Immature natural killer cell (primary cell): ENCODE results near the gene PLP1. TPM values are rescaled to one million over a fixed set of nuclear protein-coding genes. Genes with fewer than 3 reads are reported as not detected.
"Not testable (repeated sequence)": the region's sequence is repeated elsewhere in the genome, so short reads cannot be mapped to it uniquely, and the experiment has no call there.

Experiments used
- DNase-seq, 3 donors: peaks; one replicate each; pipeline ENCODE4 v3.0.0; 2022; ENCODE audit warnings: mixed read lengths in 1 of 3
- H3K27ac Mint-ChIP-seq, 6 donors: one replicate each; pipeline ENCODE4 v1.8.0; 2020; ENCODE audit warnings: mixed read lengths in 6 of 6, mild to moderate bottlenecking in 5 of 6, inconsistent platforms in 4 of 6, moderate library complexity in 3 of 6
- H3K27me3 Mint-ChIP-seq, 3 donors: one replicate each; pipeline ENCODE4 v1.8.0; 2020 to 2021; ENCODE audit warnings: low read depth in 3 of 3, mild to moderate bottlenecking in 3 of 3, mixed read lengths in 3 of 3, moderate library complexity in 3 of 3, inconsistent platforms in 1 of 3
- H3K36me3 Mint-ChIP-seq, 3 donors: one replicate each; pipeline ENCODE4 v1.8.0; 2020; ENCODE audit warnings: mixed read lengths in 3 of 3, inconsistent platforms in 2 of 3, mild to moderate bottlenecking in 2 of 3
- H3K4me1 Mint-ChIP-seq, 2 donors: one replicate each; pipeline ENCODE4 v1.8.0; 2020; ENCODE audit warnings: inconsistent platforms in 2 of 2, mild to moderate bottlenecking in 2 of 2, mixed read lengths in 2 of 2, moderate library complexity in 1 of 2
- H3K4me3 Mint-ChIP-seq, 5 donors: one replicate each; pipeline ENCODE4 v1.8.0; 2020; ENCODE audit warnings: mild to moderate bottlenecking in 5 of 5, mixed read lengths in 5 of 5, inconsistent platforms in 3 of 5, moderate library complexity in 3 of 5
- H3K9me3 Mint-ChIP-seq, 6 donors: one replicate each; pipeline ENCODE4 v1.8.0; 2020; ENCODE audit warnings: mild to moderate bottlenecking in 6 of 6, mixed read lengths in 6 of 6, inconsistent platforms in 4 of 6, moderate library complexity in 3 of 6
- polyA plus RNA-seq, 3 donors: library from polyadenylated mRNA; unstranded; fragments of 300-500 nt; fragmentation: Illumina TruSeq; gene quantifications; one replicate each; pipeline ENCODE4 v1.2.3, GENCODE V29; 2021

PLP1 gene
- polyA plus RNA-seq, 3 donors from 2014 or later: not detected

DNA sequence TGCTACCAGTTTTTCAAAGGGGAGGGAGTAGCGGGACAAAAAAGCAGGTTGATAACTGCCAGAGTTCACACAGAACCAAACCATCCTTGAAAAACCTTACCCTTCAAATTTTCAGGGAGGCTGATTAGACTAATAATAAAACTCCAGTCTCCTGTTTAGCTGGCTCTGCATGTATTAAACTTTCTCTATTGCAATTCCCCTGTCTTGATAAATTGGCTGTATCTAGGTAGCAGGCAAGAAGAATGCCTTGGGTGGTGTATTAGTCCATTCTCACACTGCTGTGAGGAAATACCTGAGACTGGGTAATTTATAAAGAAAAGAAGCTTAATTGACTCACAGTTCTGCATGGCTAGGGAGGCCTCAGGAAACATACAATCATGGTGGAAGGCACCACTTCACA is 18.1 kb upstream of the PLP1 start:
- DNase-seq: no peak
- Mint-ChIP-seq H3K27ac (no peak overlapping the region), H3K4me3 (no peak overlapping the region), H3K27me3 (peaks cover 0 to 4% (median 3%) of the 10 kb centered on the region in 3 donors), H3K9me3 (peaks cover 0 to 2% (median 0%) of the 10 kb centered on the region in 6 donors), H3K36me3 (no peaks in the 10 kb centered on the region), H3K4me1 (no peaks in the 10 kb centered on the region)

DNA sequence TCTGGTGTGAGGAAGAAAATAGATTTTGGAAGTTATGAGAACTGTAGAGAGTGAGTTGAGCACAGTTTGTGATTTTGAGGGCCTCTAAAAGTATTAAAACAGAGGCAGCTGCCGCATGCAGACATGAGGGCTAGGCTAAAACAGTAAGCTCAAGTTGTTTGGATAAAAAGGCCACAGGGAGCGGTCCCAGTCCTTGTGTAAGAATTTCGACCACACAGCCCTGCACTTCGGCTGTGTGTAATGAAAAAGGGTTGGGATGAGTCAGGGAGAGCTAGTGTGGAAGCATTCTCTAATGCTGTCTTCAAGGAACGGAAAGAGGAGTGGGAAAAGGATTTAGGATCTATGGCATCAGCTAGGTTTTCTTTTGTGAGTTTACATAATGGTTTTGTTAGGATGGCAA is 13.1 kb upstream of the PLP1 start:
- DNase-seq, H3K4me1 Mint-ChIP-seq, H3K27me3 Mint-ChIP-seq, H3K36me3 Mint-ChIP-seq, H3K4me3 Mint-ChIP-seq, H3K27ac Mint-ChIP-seq, H3K9me3 Mint-ChIP-seq: not testable (repeated sequence)

DNA sequence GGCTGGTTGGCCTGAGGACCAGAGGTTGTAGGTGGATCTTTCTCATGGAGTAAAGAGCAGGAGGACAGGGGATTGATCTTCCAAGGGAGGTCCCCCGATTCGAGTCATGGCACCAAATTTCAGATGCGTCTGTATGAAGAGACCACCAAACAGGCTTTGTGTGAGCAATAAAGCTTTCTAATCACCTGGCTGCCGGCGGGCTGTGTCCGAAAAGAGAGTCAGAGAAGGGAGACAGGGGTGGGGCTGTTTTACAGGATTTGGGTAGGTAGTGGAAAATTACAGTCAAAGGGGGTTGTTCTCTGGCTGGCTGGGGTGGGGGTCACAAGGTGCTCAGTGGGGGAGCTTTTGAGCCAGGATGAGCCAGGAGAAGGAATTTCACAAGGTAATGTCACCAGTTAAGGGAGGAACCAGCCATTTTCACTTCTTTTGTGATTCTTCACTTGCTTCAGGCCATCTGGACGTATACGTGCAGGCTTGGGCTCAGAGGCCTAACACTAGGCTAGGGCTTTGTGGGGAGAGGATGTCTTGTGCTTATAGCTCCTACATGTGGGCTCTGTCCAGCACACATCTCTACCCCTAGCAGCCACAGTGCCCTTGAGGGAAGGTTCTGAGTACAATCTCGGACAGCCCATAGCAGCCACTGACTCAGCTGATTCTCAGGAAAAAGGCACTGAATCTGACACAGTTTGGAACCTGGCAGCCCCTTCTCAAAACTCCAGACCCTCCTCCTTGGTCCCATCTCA is 9.7 kb upstream of the PLP1 start:
- H3K9me3 Mint-ChIP-seq, H3K4me1 Mint-ChIP-seq, DNase-seq, H3K4me3 Mint-ChIP-seq, H3K36me3 Mint-ChIP-seq, H3K27ac Mint-ChIP-seq, H3K27me3 Mint-ChIP-seq: not testable (repeated sequence)

DNA sequence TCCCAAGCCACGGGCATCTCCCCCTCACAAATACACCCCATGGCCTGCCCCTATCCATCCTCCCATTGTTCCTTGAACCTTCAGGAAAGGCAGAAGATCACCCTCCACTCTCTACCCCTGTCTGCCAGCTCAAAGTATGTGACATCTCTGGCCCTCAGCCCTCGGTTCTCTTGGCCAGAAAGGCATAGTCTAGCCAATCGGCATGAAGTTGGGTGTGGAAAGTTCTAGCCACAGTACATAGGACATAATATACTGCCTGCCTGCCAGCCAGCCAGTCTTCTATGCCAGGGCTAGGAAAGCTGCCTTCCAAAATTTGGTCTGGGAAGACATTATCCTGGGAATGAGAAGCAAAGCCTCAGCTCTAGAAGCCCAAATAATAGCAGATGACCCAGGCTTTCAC is 3.2 kb upstream of the PLP1 start:
- Mint-ChIP-seq H3K4me3 (no peak overlapping the region), H3K27me3 (peaks cover 0 to 9% (median 2%) of the 10 kb centered on the region in 3 donors), H3K4me1 (no peaks in the 10 kb centered on the region), H3K36me3 (no peaks in the 10 kb centered on the region), H3K27ac (peak overlapping the region in 1 of 6 donors; percentile 8), H3K9me3 (no peaks in the 10 kb centered on the region)
- DNase-seq: no peak

DNA sequence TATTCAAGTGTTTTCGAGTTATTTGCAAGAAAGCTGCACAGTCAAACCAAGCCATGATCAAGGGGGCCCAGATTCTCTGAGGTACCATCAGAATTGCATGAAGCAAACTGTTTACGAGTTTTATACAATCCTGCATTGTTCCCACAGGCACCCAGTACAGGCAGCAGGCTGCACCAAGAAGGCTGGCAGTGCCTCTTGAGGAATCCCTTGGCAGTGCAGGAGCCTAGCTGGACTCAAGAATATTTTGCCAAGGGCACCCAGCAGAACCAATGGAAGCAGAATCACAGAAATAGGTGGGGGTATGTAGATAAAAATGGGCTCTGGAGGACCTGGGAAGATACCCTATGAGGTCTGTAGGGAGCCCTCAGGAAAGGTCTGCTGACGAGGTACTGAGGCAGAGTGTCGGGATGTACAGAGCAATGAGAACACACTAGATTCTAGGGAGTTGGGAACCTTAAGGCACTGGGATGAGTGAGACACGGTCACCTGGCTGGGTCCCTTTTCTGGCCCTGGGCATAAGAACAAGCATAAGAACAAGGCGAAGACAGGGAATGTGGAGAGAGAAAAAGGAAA is 2.5 kb upstream of the PLP1 start:
- H3K4me3 Mint-ChIP-seq: no peak overlapping the region
- no peaks in the 10 kb centered on the region for H3K36me3 Mint-ChIP-seq
- no peak for DNase-seq
- H3K4me1 Mint-ChIP-seq: no peaks in the 10 kb centered on the region
- peaks cover 0 to 9% (median 2%) of the 10 kb centered on the region in 3 donors for H3K27me3 Mint-ChIP-seq
- no peaks in the 10 kb centered on the region for H3K9me3 Mint-ChIP-seq
- H3K27ac Mint-ChIP-seq: peak overlapping the region in 1 of 6 donors; percentile 2

DNA sequence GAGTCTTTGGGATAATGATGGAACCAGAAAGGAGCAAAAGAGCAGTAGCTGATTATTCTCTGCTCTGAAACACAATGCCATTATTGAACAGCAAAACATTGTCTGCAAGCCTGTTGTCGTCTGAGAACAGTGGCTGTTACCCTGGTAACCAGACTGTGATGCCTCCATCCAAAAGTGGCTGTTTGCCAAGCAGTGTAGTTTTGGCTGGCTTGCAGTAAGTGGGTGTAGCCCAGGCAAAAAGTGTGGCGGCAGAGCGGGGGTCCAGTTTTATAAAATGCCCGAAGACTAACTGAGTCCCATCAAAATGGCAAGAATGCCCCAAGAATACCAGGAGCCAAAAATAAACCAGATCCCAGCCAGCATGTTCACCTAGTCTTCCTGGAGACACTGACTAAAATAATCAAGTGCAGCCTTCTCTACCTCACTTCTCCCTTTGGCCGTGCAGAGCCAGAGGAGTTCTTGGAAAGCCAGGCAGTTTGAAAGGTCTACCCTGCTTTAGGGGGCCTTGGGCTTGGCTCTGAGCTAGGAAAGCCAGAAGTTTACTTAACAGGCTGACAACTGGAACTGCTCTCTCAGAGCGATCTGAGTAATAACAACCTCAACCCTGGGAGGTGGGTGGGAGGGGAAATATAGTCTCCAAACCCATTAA is 2.6 kb downstream of the PLP1 start:
- Mint-ChIP-seq H3K27me3 (peaks cover 0 to 9% (median 1%) of the 10 kb centered on the region in 3 donors), H3K9me3 (no peaks in the 10 kb centered on the region), H3K27ac (no peak overlapping the region), H3K4me3 (no peak overlapping the region), H3K4me1 (no peaks in the 10 kb centered on the region), H3K36me3 (no peaks in the 10 kb centered on the region)
- DNase-seq: no peak

DNA sequence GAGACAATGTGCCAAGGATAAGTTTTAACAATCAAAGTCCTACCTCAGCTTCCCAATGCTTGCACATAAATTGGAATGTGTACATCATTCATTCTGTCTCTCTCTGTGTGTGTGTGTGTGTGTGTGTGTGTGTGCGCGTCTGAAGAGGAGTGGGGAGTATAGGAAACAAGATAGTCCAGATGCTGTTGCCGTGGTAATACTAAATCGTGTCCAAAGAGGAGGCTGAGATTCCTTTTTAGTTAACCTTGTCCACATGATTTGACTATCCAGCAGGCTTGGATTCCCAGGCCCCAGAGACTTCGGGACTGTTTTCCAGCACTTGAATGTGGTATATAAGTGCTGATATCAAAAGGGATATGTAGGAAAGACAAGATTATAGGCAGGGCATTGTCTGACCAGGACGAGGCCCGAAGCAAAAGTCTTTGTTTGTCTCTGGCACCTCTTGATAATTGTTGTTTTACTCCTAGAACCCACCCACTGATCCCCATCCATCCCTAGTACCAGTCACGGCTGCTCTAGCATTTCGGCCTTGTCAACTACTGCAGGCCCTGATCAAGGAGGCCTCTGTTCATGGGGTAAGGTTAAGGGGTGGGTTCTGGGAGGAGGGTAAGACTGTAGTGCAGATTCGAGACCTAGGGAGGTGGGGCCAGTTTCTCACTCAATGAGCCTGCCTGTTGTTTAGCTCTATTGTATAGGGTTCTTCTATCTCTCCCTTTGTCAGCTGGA is 3.9 kb downstream of the PLP1 start:
- Mint-ChIP-seq H3K9me3 (no peaks in the 10 kb centered on the region), H3K4me3 (no peak overlapping the region), H3K4me1 (no peaks in the 10 kb centered on the region), H3K36me3 (no peaks in the 10 kb centered on the region), H3K27ac (no peak overlapping the region), H3K27me3 (peaks cover 0 to 5% (median 1%) of the 10 kb centered on the region in 3 donors)
- DNase-seq: no peak

DNA sequence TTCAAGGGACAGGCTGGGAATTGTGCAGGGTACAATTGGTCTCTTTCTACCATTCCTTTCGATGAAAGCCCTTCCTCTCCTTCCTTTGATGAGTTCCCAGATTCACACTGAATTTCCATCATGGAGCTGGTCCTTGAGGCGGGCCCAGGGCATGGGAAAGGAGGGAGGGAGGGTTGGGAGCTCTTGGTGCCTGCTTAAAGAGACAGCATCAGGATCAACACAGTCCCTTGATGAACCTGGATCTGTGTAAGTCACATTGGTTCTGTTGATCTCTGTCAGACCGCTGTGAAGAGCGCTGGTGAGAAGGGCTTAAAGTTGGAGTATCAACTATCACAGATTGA is 4.4 kb downstream of the PLP1 start:
- H3K9me3 Mint-ChIP-seq: no peaks in the 10 kb centered on the region
- H3K27me3 Mint-ChIP-seq: peaks cover 0 to 4% (median 1%) of the 10 kb centered on the region in 3 donors
- H3K4me1 Mint-ChIP-seq: no peaks in the 10 kb centered on the region
- no peak overlapping the region for H3K27ac Mint-ChIP-seq
- no peak overlapping the region for H3K4me3 Mint-ChIP-seq
- no peaks in the 10 kb centered on the region for H3K36me3 Mint-ChIP-seq
- DNase-seq: no peak

DNA sequence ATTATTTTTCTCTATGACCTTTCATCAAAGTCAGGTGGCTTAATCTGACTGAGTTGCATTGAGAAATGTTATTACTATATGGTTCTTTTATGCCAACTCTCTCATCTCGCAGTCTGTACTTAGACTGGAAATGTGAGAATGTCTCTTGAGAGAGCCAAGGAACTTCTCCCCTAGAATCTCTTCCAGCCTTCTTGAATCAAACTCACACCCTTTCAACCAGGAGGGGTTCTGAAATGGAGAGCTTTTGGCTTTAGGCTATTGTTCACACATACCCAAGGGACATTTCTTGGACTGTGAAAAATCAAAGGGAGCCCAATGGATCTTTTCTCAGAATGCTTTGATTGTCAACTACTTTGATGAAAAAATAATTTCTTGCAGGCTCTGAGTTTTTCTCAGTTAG is 5.1 kb downstream of the PLP1 start:
- Mint-ChIP-seq H3K4me1 (no peaks in the 10 kb centered on the region), H3K9me3 (no peaks in the 10 kb centered on the region), H3K4me3 (no peak overlapping the region), H3K36me3 (no peaks in the 10 kb centered on the region), H3K27me3 (peaks cover 0 to 1% (median 0%) of the 10 kb centered on the region in 3 donors), H3K27ac (no peak overlapping the region)
- no peak for DNase-seq

DNA sequence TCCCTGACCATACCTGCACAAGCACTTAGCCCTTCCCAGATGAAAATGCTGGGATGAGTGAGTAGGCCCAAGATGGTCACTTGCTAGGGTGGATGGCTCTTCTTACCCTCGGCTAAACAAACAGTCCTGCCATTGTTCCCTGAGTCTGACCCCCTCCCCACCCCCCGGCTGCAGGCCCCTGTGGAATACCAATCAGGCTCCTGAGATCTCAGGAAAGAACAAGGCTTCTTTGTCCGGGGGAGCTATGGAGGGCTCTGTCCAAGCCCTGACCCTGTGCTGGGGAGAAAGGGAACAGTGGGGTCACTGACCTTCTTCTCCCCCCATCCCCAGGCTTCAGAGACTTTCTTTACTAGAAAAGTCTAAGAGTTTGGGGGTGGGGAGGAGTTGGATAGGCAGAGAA is 6.0 kb downstream of the PLP1 start:
- Mint-ChIP-seq H3K36me3 (no peaks in the 10 kb centered on the region), H3K4me1 (no peaks in the 10 kb centered on the region), H3K9me3 (no peaks in the 10 kb centered on the region), H3K4me3 (no peak overlapping the region), H3K27ac (no peak overlapping the region), H3K27me3 (peaks cover 0 to 1% (median 0%) of the 10 kb centered on the region in 3 donors)
- no peak for DNase-seq

DNA sequence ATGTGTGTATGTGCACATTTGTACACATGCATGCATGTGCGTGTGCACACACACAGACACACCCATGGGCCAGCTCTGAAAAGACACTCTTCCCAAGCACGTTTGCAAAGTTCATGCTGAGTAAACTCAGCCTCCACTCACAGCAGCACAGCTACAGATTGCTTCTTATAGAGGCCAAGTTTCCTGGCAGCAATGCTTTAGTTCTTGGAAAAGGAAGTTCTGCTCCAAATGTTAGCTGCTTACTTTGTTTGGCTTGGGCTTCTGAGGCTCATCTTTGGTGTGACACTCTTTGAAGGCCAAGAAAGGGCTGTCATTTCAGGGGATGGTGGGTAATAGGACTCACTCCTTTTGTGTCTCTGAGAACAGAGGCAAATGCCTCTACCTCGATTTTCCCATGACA is 6.6 kb downstream of the PLP1 start:
- no peak overlapping the region for H3K4me3 Mint-ChIP-seq
- DNase-seq: no peak
- no peaks in the 10 kb centered on the region for H3K4me1 Mint-ChIP-seq
- H3K36me3 Mint-ChIP-seq: no peaks in the 10 kb centered on the region
- H3K9me3 Mint-ChIP-seq: no peaks in the 10 kb centered on the region
- peaks cover 0 to 1% (median 0%) of the 10 kb centered on the region in 3 donors for H3K27me3 Mint-ChIP-seq
- no peak overlapping the region for H3K27ac Mint-ChIP-seq

DNA sequence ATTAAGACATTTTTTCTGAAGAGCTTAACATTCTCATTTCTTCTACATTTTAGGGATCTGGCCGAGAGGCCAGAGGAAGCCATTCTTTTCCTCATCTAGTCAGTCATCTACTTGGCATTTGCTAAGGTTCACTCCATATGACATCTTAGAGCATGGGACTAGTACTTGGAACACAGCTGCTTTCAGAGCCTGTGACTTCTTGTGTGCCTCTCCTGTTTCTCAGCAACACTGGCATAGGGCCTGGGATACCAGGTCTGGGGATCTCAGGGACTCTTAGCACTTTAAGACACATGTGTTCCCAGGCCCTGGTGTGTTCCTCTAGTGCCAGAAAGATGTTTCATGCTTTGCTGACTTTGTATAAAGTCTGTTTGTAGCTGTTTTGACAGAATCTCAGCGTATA is 7.3 kb downstream of the PLP1 start:
- Mint-ChIP-seq H3K36me3 (no peaks in the 10 kb centered on the region), H3K27ac (no peak overlapping the region), H3K4me3 (no peak overlapping the region), H3K4me1 (no peaks in the 10 kb centered on the region), H3K9me3 (no peaks in the 10 kb centered on the region), H3K27me3 (peaks cover 0 to 1% (median 0%) of the 10 kb centered on the region in 3 donors)
- no peak for DNase-seq

DNA sequence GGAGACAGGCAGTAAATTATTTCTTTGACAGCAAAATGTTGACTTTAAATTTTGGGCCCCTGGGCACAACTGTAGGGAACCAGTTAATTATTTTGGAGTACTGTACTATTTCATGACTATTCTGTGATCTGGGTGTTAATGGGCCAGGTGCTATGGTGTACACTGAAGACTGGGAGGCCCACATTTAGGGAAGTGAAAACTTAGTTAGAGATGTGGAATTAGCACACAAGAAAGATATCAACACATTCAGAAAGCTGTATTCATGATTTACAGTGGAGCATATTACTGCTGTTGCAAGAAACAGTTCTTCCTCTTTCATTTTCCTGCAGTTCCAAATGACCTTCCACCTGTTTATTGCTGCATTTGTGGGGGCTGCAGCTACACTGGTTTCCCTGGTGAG is 12.4 kb downstream of the PLP1 start:
- no peak overlapping the region for H3K27ac Mint-ChIP-seq
- H3K36me3 Mint-ChIP-seq: no peaks in the 10 kb centered on the region
- no peak for DNase-seq
- H3K9me3 Mint-ChIP-seq: no peaks in the 10 kb centered on the region
- H3K27me3 Mint-ChIP-seq: peaks cover 0 to 3% (median 2%) of the 10 kb centered on the region in 3 donors
- H3K4me3 Mint-ChIP-seq: no peak overlapping the region
- no peaks in the 10 kb centered on the region for H3K4me1 Mint-ChIP-seq

DNA sequence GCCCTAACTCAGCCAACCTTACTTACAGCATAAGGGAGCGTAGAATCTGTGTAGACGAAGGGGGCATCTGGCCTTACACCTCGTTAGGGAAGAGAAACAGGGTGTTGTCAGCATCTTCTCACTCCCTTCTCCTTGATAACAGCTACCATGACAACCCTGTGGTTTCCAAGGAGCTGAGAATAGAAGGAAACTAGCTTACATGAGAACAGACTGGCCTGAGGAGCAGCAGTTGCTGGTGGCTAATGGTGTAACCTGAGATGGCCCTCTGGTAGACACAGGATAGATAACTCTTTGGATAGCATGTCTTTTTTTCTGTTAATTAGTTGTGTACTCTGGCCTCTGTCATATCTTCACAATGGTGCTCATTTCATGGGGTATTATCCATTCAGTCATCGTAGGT is 14.6 kb downstream of the PLP1 start:
- Mint-ChIP-seq H3K36me3 (no peaks in the 10 kb centered on the region), H3K27ac (no peak overlapping the region), H3K27me3 (peaks cover 0 to 5% (median 2%) of the 10 kb centered on the region in 3 donors), H3K9me3 (no peaks in the 10 kb centered on the region), H3K4me1 (no peaks in the 10 kb centered on the region), H3K4me3 (no peak overlapping the region)
- DNase-seq: no peak
